ENCODE measurements around the gene BCAR3. TPM values are rescaled to one million over a fixed set of nuclear protein-coding genes. Genes with fewer than 3 reads are reported as not detected.

The BCAR3 gene
- total RNA-seq, 2 donors from 2014 or later, result 45.2 to 47.7 TPM

DNA sequence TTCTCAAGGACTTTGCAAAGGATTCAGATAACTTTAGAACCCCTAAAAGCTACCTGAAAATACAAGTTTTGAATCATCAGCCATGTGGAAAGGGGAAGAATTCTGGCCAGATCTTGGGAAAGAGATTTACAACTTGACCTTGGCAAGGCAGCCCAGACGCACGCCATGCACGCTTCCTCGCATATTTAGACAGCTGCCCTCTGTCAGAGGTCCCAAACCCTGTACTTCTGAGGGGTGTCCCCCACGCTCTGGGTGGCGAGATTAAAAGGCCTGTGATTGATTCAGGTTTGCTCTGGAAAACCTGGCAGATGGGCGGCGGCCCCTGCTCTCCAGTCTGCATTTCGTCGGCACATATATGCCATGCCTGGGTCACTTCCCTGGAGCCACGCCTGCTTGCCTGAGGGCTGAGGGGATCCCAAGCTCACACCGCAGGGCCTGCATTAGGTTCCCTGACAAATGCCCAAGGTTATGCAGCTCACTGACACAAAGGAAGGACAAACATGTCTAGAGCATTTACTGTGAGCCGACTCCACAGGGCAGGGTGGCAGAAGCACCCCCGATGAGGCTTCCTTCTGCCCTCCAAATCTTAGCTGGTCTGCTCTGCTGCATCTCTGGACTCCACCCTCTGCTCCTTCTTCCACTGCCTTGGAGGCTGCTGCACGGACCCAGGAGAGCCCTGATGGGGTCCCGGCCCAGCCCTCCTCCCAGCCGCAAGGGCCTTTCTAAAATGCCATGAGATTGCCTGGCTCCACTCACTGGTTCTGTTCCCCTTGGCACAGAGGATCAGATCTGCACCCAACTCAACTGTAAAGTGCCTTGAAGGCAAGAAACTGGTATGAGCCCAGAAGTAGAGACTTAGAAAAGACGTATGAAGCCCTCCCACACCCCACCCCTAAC, 103.9 kb downstream of the BCAR3 start:
- DNase-seq, result no peak
- Histone ChIP-seq H3K36me3 (no peaks in the 10 kb centered on the region), H3K27ac (no peak overlapping the region), H3K4me1 (peaks cover 16% of the 10 kb centered on the region), H3K9me3 (no peaks in the 10 kb centered on the region), H3K27me3 (no peaks in the 10 kb centered on the region), H3K4me3 (no peak overlapping the region), H3K9ac (ENCODE audit: low read depth in 2 of 2, low read length in 2 of 2) (no peak overlapping the region)
- TF ChIP-seq, protein P1, sequence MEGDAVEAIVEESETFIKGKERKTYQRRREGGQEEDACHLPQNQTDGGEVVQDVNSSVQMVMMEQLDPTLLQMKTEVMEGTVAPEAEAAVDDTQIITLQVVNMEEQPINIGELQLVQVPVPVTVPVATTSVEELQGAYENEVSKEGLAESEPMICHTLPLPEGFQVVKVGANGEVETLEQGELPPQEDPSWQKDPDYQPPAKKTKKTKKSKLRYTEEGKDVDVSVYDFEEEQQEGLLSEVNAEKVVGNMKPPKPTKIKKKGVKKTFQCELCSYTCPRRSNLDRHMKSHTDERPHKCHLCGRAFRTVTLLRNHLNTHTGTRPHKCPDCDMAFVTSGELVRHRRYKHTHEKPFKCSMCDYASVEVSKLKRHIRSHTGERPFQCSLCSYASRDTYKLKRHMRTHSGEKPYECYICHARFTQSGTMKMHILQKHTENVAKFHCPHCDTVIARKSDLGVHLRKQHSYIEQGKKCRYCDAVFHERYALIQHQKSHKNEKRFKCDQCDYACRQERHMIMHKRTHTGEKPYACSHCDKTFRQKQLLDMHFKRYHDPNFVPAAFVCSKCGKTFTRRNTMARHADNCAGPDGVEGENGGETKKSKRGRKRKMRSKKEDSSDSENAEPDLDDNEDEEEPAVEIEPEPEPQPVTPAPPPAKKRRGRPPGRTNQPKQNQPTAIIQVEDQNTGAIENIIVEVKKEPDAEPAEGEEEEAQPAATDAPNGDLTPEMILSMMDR (IDR thresholded peaks at IDR 0.05), result no peak
- intact Hi-C loops (cut with DNase I), result loop anchor here (10.0 kb wide), 1 partner anchor 123 kb away; no protein-coding TSS in a partner anchor

DNA sequence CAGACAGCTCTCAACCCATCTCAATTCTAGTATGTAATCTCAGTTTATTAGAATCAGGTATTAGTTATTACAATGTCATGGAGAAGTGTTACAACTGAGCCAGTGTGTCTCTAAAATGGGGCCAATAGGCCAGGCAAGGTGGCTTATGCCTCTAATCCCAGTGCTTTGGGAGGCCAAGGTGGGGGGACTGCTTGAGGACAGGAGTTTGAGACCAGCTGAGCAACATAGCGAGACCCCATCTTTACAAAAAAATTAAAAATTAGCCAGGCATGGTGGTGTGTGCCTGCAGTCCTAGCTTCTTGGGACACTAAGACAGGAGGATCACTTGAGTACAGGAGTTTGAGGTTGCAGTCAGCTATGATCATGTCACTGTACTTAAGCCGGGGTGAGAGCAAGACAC, 104.9 kb downstream of the BCAR3 start:
- intact Hi-C loops (cut with DNase I), result loop anchor here (10.0 kb wide), 1 partner anchor 122 kb away; no protein-coding TSS in a partner anchor
- H3K27ac ChIP-seq, result no peak overlapping the region
- TF ChIP-seq, protein P1 (IDR thresholded peaks at IDR 0.05), result no peak
- no peak overlapping the region for H3K4me3 ChIP-seq
- no peak for DNase-seq
- no peaks in the 10 kb centered on the region for H3K9me3 ChIP-seq
- peaks cover 16% of the 10 kb centered on the region for H3K4me1 ChIP-seq
- no peaks in the 10 kb centered on the region for H3K27me3 ChIP-seq
- no peak overlapping the region for H3K9ac ChIP-seq (ENCODE audit: low read depth in 2 of 2, low read length in 2 of 2)
- no peaks in the 10 kb centered on the region for H3K36me3 ChIP-seq

DNA sequence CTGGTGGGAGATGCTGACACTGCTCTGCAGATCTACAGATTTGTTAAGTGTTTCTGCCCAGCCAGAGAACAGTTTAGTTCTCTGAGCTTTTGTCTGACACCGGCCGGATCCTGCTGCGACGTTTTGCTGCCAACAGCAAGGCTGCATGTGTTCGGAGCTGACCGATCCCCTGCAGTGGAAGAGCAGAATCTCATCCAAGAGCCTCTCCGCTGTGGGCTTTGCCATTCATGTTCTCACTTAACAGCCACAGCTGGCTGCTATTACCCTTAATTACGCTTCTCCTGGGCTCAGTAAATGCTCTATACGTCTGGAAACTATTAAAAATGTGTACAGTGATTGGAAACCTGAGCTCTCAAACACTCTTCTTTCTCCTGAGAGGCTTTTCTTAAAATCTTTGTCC, 105.3 kb downstream of the BCAR3 start:
- Histone ChIP-seq H3K4me3 (no peak overlapping the region), H3K27ac (no peak overlapping the region), H3K9me3 (no peaks in the 10 kb centered on the region), H3K36me3 (no peaks in the 10 kb centered on the region), H3K27me3 (no peaks in the 10 kb centered on the region), H3K9ac (ENCODE audit: low read depth in 2 of 2, low read length in 2 of 2) (no peak overlapping the region), H3K4me1 (peaks cover 16% of the 10 kb centered on the region)
- DNase-seq, result no peak
- intact Hi-C loops (cut with DNase I), result loop anchor here (10.0 kb wide), 1 partner anchor 122 kb away; no protein-coding TSS in a partner anchor
- TF ChIP-seq, protein P1 (IDR thresholded peaks at IDR 0.05), result no peak

DNA sequence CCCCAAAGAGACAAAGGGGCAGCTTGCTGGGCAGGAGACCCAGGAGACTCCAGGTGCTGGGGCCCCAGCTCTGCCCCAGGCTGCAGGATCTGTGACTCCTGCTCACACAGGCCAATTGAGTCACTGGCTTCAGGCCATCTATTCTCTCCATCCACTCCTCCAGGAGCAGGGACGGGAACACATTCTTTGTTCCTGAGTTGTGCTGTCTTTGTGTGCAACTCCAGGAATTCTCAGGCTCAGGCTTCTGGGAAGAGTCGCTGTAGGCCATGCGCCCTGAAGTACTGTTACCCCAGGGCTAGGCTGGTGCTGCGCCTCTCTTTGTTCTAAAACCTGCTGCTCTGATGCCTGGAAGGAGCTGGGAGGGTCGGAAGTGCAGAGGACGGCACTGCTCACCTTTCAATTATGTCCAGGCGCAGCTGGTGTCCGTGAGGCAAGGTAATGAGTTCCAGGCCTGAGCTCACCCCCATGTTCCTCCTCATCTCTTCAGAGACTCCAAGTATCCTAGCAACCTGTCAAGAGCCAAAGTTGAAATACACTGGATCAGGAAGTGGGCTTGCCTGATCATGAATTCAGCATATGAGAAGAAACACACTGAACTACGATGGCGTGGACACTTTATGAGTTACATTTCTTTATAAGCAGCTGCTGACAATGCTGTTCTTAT, 105.9 kb downstream of the BCAR3 start:
- Histone ChIP-seq H3K4me1 (peaks cover 14% of the 10 kb centered on the region), H3K9me3 (no peaks in the 10 kb centered on the region), H3K9ac (ENCODE audit: low read depth in 2 of 2, low read length in 2 of 2) (no peak overlapping the region), H3K4me3 (no peak overlapping the region), H3K27ac (no peak overlapping the region), H3K27me3 (no peaks in the 10 kb centered on the region), H3K36me3 (no peaks in the 10 kb centered on the region)
- intact Hi-C loops (cut with DNase I), result loop anchor here (10.0 kb wide), 1 partner anchor 121 kb away; no protein-coding TSS in a partner anchor
- DNase-seq, result no peak
- TF ChIP-seq, protein P1 (IDR thresholded peaks at IDR 0.05), result no peak

DNA sequence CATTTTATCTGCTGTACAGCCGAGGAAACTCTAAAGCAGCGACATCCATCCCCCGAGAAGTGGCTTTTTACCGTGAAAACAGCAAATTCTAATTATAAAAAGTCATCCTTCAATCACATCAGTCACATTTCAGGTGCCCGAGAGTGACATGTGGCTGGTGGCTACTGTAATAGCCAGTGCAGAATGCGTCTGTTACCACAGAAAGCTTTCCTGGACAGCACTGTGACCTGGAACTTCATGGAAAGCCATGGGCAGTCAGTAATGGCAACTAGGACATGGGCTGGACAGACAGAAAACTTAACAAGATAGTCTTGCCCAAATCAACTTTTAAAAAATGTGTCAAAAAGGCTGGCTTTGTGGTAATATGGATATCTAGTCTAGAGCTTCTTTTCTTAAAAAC, 106.6 kb downstream of the BCAR3 start:
- H3K27me3 ChIP-seq, result no peaks in the 10 kb centered on the region
- TF ChIP-seq, protein P1 (IDR thresholded peaks at IDR 0.05), result no peak
- no peak overlapping the region for H3K9ac ChIP-seq (ENCODE audit: low read depth in 2 of 2, low read length in 2 of 2)
- no peak overlapping the region for H3K4me3 ChIP-seq
- H3K36me3 ChIP-seq, result no peaks in the 10 kb centered on the region
- H3K4me1 ChIP-seq, result peaks cover 10% of the 10 kb centered on the region
- H3K27ac ChIP-seq, result no peak overlapping the region
- H3K9me3 ChIP-seq, result no peaks in the 10 kb centered on the region
- intact Hi-C loops (cut with DNase I), result loop anchor here (10.0 kb wide), 1 partner anchor 120 kb away; no protein-coding TSS in a partner anchor
- no peak for DNase-seq
